HepG2 (cell line): Measurements from ENCODE around the gene MCEE. TPM values are rescaled to one million over a fixed set of nuclear protein-coding genes. Genes with fewer than 3 reads are reported as not detected.

Experiments used
- DR1 ChIP-seq: sonication (generic); formaldehyde crosslinking; IDR thresholded peaks from 2 replicates; pipeline ENCODE4 v1.8.0; 2021; ENCODE audit warnings: mild to moderate bottlenecking, missing genetic modification reagents, inconsistent platforms
- FOXC1 ChIP-seq: sonication (generic); formaldehyde crosslinking; IDR thresholded peaks from 2 replicates; pipeline ENCODE4 v1.8.0; 2022; ENCODE audit warnings: mild to moderate bottlenecking, missing genetic modification reagents, borderline replicate concordance
- FOXO4 ChIP-seq: sonication (generic); formaldehyde crosslinking; conservative IDR thresholded peaks from 2 replicates; pipeline ENCODE4 v1.8.1; 2023; ENCODE audit warnings: missing genetic modification reagents
- GABPA ChIP-seq, 2 experiments: IDR thresholded peaks; 2 replicates each; pipeline ENCODE4 v1.6.1; 2011 to 2016; ENCODE audit warnings: low read depth in 2 of 2, low read length in 1 of 2, missing biosample characterization in 1 of 2, missing genetic modification characterization in 1 of 2
- MAFK ChIP-seq, 2 experiments: IDR thresholded peaks in 1 of 2; conservative IDR thresholded peaks in 1 of 2; 2 replicates each; pipeline ENCODE4 v1.6.1; 2011; ENCODE audit warnings: improper control_type of control experiment in 2 of 2, low read length in 2 of 2
- NFYC ChIP-seq: IDR thresholded peaks from 2 replicates; pipeline ENCODE4 v1.6.1; 2016; ENCODE audit warnings: missing genetic modification reagents, missing compliant biosample characterization
- SMC3 ChIP-seq: IDR thresholded peaks from 2 replicates; pipeline ENCODE4 v1.6.1; 2011; ENCODE audit warnings: low read length, improper control_type of control experiment
- SP5 ChIP-seq: IDR thresholded peaks from 2 replicates; pipeline ENCODE4 v1.6.1; 2016; ENCODE audit warnings: low read depth, borderline replicate concordance
- TAF1 ChIP-seq: sonication (generic); formaldehyde crosslinking; IDR thresholded peaks from 2 replicates; pipeline ENCODE4 v1.4.0; 2020; ENCODE audit warnings: missing genetic modification reagents
- TCF12 ChIP-seq, 2 experiments: fragments of 450-650 bp in 1 of 2; sonication (generic) in 1 of 2; formaldehyde crosslinking in 1 of 2; IDR thresholded peaks; 2 replicates each; pipeline versions ENCODE4 v1.6.1 to v1.8.0; 2017 to 2022; ENCODE audit warnings: antibody characterized with exemption in 1 of 2, mild to moderate bottlenecking in 1 of 2, missing genetic modification reagents in 1 of 2, moderate library complexity in 1 of 2
- TFE3 ChIP-seq: IDR thresholded peaks from 2 replicates; pipeline ENCODE4 v1.6.1; 2016
- TMF1 ChIP-seq: sonication (generic); formaldehyde crosslinking; IDR thresholded peaks from 2 replicates; pipeline ENCODE4 v1.8.1; 2022; ENCODE audit warnings: low read depth, missing genetic modification reagents
- ZBTB7B ChIP-seq: sonication (generic); formaldehyde crosslinking; IDR thresholded peaks from 2 replicates; pipeline ENCODE4 v1.4.0; 2020; ENCODE audit warnings: missing genetic modification reagents
- ZMYM4 ChIP-seq: sonication (generic); formaldehyde crosslinking; IDR thresholded peaks from 2 replicates; pipeline ENCODE4 v1.8.1; 2023; ENCODE audit warnings: mild to moderate bottlenecking, missing genetic modification reagents
- ZNF280B ChIP-seq: sonication (generic); formaldehyde crosslinking; IDR thresholded peaks from 2 replicates; pipeline ENCODE4 v1.5.0; 2020; ENCODE audit warnings: missing genetic modification reagents, mild to moderate bottlenecking, borderline replicate concordance
- ZNF326 ChIP-seq: sonication (generic); formaldehyde crosslinking; IDR thresholded peaks from 2 replicates; pipeline ENCODE4 v1.4.0; 2020; ENCODE audit warnings: missing genetic modification reagents, borderline replicate concordance
- ZNF333 ChIP-seq: sonication (generic); formaldehyde crosslinking; IDR thresholded peaks from 2 replicates; pipeline ENCODE4 v1.4.0; 2020; ENCODE audit warnings: mild to moderate bottlenecking, missing genetic modification reagents, borderline replicate concordance
- ZNF446 ChIP-seq: sonication (generic); formaldehyde crosslinking; IDR thresholded peaks from 2 replicates; pipeline ENCODE4 v1.5.0; 2020; ENCODE audit warnings: mild to moderate bottlenecking, missing genetic modification reagents
- ZNF547 ChIP-seq: sonication (generic); formaldehyde crosslinking; IDR thresholded peaks from 2 replicates; pipeline ENCODE4 v1.5.1; 2020; ENCODE audit warnings: mild to moderate bottlenecking, missing genetic modification reagents
- ZNF652 ChIP-seq: IDR thresholded peaks from 2 replicates; pipeline ENCODE4 v1.6.1; 2016; ENCODE audit warnings: low read depth, borderline replicate concordance
- ZNF704 ChIP-seq: sonication (generic); formaldehyde crosslinking; IDR thresholded peaks from 2 replicates; pipeline ENCODE4 v1.8.1; 2023; ENCODE audit warnings: mild to moderate bottlenecking, inconsistent platforms, moderate library complexity, missing genetic modification reagents, borderline replicate concordance
- ZSCAN20 ChIP-seq: sonication (generic); formaldehyde crosslinking; IDR thresholded peaks from 2 replicates; pipeline ENCODE4 v1.4.0; 2020; ENCODE audit warnings: missing genetic modification reagents, mild to moderate bottlenecking, borderline replicate concordance
- polyA plus RNA-seq, 8 experiments: library from polyadenylated mRNA; depleted of rRNA in 3 of 8; stranded (reverse) in 7 of 8; unstranded in 1 of 8; fragments of >200 nt; fragmentation: Illumina TruSeq in 4 of 8; extraction: Trizol in 4 of 8; gene quantifications; 2 replicates each; pipeline versions ENCODE4 v1.2.1 to v1.2.3, GENCODE V29; 2011 to 2016; ENCODE audit warnings: low read depth in 4 of 8, missing spikeins in 1 of 8, mixed read lengths in 1 of 8; ENCODE audit not compliant: insufficient read depth in 1 of 8
- total RNA-seq, 5 experiments: library from RNA; depleted of rRNA; stranded (reverse); fragments of >200 nt; fragmentation: Illumina TruSeq; extraction: Trizol; gene quantifications; 2 replicates each; pipeline ENCODE4 v1.2.3, GENCODE V29; 2016; ENCODE audit warnings: low read depth in 1 of 5

Gene MCEE
- total and polyA plus RNA-seq, 2 of the 13 experiments (the other 11 are each of a cell fraction or from before 2014, with no cell fraction given), result 32.0 to 66.9 TPM

- no peak for TF ChIP-seq ZNF333 (CRISPR knock-in tag)
- TF ChIP-seq ZNF446, result no peak
- 0 out of 2 replicates have a peak, but pooled peaks have one; percentile 45 for TF ChIP-seq ZBTB7B
- no peak for TF ChIP-seq TMF1 (CRISPR knock-in tag)
- no peak for TF ChIP-seq TFE3
- TF ChIP-seq NFYC (CRISPR knock-in tag), result no peak
- TF ChIP-seq TAF1 (CRISPR knock-in tag), result no peak
- TF ChIP-seq SMC3, result no peak
- no peak for TF ChIP-seq ZNF326
- TF ChIP-seq ZSCAN20 (CRISPR knock-in tag), result no peak
- no peak for TF ChIP-seq FOXC1
- TF ChIP-seq DR1 (CRISPR knock-in tag), result no peak
- no peak for TF ChIP-seq MAFK (conservative IDR thresholded peaks at IDR 0.05 in 1 of 2, IDR thresholded peaks at IDR 0.05 in 1 of 2; ENCODE audit: low read length in 2 of 2)
- peak; percentile 81 for TF ChIP-seq ZMYM4 (CRISPR knock-in tag)
- no peak for TF ChIP-seq ZNF652 (CRISPR knock-in tag)
- TF ChIP-seq GABPA (IDR thresholded peaks at IDR 0.05; ENCODE audit: low read depth, low read length), result no peak
- no peak for TF ChIP-seq GABPA (CRISPR knock-in tag; IDR thresholded peaks at IDR 0.05; ENCODE audit: low read depth)
- TF ChIP-seq ZNF547 (CRISPR knock-in tag), result no peak
- TF ChIP-seq ZNF704 (CRISPR knock-in tag), result no peak
- TF ChIP-seq ZNF280B, result no peak
- no peak for TF ChIP-seq TCF12 (IDR thresholded peaks at IDR 0.05)
- TF ChIP-seq TCF12 (CRISPR knock-in tag; IDR thresholded peaks at IDR 0.05), result no peak
- no peak for TF ChIP-seq FOXO4 (CRISPR knock-in tag)
- peak; percentile 80 for TF ChIP-seq SP5 (CRISPR knock-in tag)
These were observed 6.1 kb upstream of the MCEE start (continued) for GRCh38 chr2:71136174-71136573.
